Mammary epithelial cell (primary cell): ENCODE results near the gene HS3ST1.

ENCODE experiments used
- CTCF ChIP-seq, 2 donors: IDR thresholded peaks in 1 of 2; conservative IDR thresholded peaks in 1 of 2; 2 replicates each; pipeline ENCODE4 v1.5.1; 2011 to 2012; ENCODE audit warnings: inconsistent platforms in 2 of 2, low read length in 2 of 2, mild to moderate bottlenecking in 2 of 2, control low read depth in 1 of 2, low read depth in 1 of 2; ENCODE audit not compliant: insufficient read depth in 1 of 2; ENCODE audit errors: extremely low read depth in 1 of 2
- EZH2 ChIP-seq: IDR thresholded peaks from 2 replicates; pipeline ENCODE4 v1.6.1; 2012; ENCODE audit warnings: low read length, inconsistent platforms, borderline replicate concordance

GRCh38 chr4:11463707-11464106, 35.0 kb upstream of the HS3ST1 start:
- TF ChIP-seq CTCF (conservative IDR thresholded peaks at IDR 0.05 in 1 of 2, IDR thresholded peaks at IDR 0.05 in 1 of 2; ENCODE audit: extremely low read depth in 1 of 2, insufficient read depth in 1 of 2, low read depth in 1 of 2, low read length in 2 of 2): no peak
- TF ChIP-seq EZH2: no peak
